ENCODE measurements around the gene TFF1.

Gene TFF1

GRCh38 chr21:42374864-42375499 is 8.6 kb upstream of the TFF1 start:
- H2BK15ac ChIP-seq (replicated peaks; ENCODE audit: low read depth): no peak overlapping the region
- H4K8ac ChIP-seq (ENCODE audit: low read depth, low read length): no peak overlapping the region
- H3K56ac ChIP-seq (ENCODE audit: low read length): no peak overlapping the region
- H3K4me2 ChIP-seq (ENCODE audit: low read length): no peak overlapping the region
- no CpG with 5 or more reads among the region's 23 CpGs for WGBS (ENCODE audit: extremely low coverage, insufficient coverage, low lambda C conversion rate)
- no peak overlapping the region for H3K9ac ChIP-seq (ENCODE audit: low read length)
- no peak overlapping the region for H3K4me3 ChIP-seq (ENCODE audit: low read length)
- no peaks in the 10 kb centered on the region for H3K79me2 ChIP-seq (ENCODE audit: control insufficient read depth, insufficient read depth, low read length)
- no peaks in the 10 kb centered on the region for H3K4me1 ChIP-seq (ENCODE audit: control insufficient read depth, low read depth, low read length)
- no peak overlapping the region for H3K23ac ChIP-seq (ENCODE audit: low read length)
- no peak overlapping the region for H3K18ac ChIP-seq (ENCODE audit: low read length)
- H2BK120ac ChIP-seq (ENCODE audit: low read depth, low read length): no peak overlapping the region
- H3K27ac ChIP-seq (ENCODE audit: low read depth, low read length): no peak overlapping the region
- no peak for DNase-seq
- no peaks in the 10 kb centered on the region for H3K79me1 ChIP-seq (ENCODE audit: low read length)
- H2BK5ac ChIP-seq (ENCODE audit: low read length): no peak overlapping the region
- no peaks in the 10 kb centered on the region for H3K36me3 ChIP-seq (ENCODE audit: control insufficient read depth, insufficient read depth, low read length)
- H3K27me3 ChIP-seq (ENCODE audit: insufficient read depth, low read length, poor library complexity): no peaks in the 10 kb centered on the region
- no peak overlapping the region for H4K5ac ChIP-seq (ENCODE audit: low read length)
- no peak overlapping the region for H3K4ac ChIP-seq (ENCODE audit: low read depth, low read length)
- no peak overlapping the region for H2AK5ac ChIP-seq (ENCODE audit: low read length)

- H2BK5ac ChIP-seq (ENCODE audit: low read length): no peak overlapping the region
- H2BK120ac ChIP-seq (ENCODE audit: low read depth, low read length): no peak overlapping the region
- no peak overlapping the region for H3K18ac ChIP-seq (ENCODE audit: low read length)
- H3K79me2 ChIP-seq (ENCODE audit: control insufficient read depth, insufficient read depth, low read length): no peaks in the 10 kb centered on the region
- H3K4me3 ChIP-seq (ENCODE audit: low read length): no peak overlapping the region
- 100% methylated on average over 1 of the region's 7 CpGs for WGBS (ENCODE audit: extremely low coverage, insufficient coverage, low lambda C conversion rate)
- DNase-seq: no peak
- no peak overlapping the region for H3K23ac ChIP-seq (ENCODE audit: low read length)
- H2AK5ac ChIP-seq (ENCODE audit: low read length): no peak overlapping the region
- H3K4me1 ChIP-seq (ENCODE audit: control insufficient read depth, low read depth, low read length): no peaks in the 10 kb centered on the region
- no peak overlapping the region for H3K4me2 ChIP-seq (ENCODE audit: low read length)
- H3K56ac ChIP-seq (ENCODE audit: low read length): no peak overlapping the region
- H3K79me1 ChIP-seq (ENCODE audit: low read length): no peaks in the 10 kb centered on the region
- no peaks in the 10 kb centered on the region for H3K27me3 ChIP-seq (ENCODE audit: insufficient read depth, low read length, poor library complexity)
- H4K5ac ChIP-seq (ENCODE audit: low read length): no peak overlapping the region
- H3K4ac ChIP-seq (ENCODE audit: low read depth, low read length): no peak overlapping the region
- no peak overlapping the region for H3K27ac ChIP-seq (ENCODE audit: low read depth, low read length)
- H3K9ac ChIP-seq (ENCODE audit: low read length): no peak overlapping the region
- H2BK15ac ChIP-seq (replicated peaks; ENCODE audit: low read depth): no peak overlapping the region
- no peaks in the 10 kb centered on the region for H3K36me3 ChIP-seq (ENCODE audit: control insufficient read depth, insufficient read depth, low read length)
- H4K8ac ChIP-seq (ENCODE audit: low read depth, low read length): no peak overlapping the region
These were observed 8.1 kb upstream of the TFF1 start for GRCh38 chr21:42374457-42374856.

GRCh38 chr21:42373908-42374455 is 7.6 kb upstream of the TFF1 start:
- Histone ChIP-seq H3K9ac (ENCODE audit: low read length) (no peak overlapping the region), H3K56ac (ENCODE audit: low read length) (no peak overlapping the region), H4K5ac (ENCODE audit: low read length) (no peak overlapping the region), H3K4me1 (ENCODE audit: control insufficient read depth, low read depth, low read length) (no peaks in the 10 kb centered on the region), H3K36me3 (ENCODE audit: control insufficient read depth, insufficient read depth, low read length) (no peaks in the 10 kb centered on the region), H3K4ac (ENCODE audit: low read depth, low read length) (no peak overlapping the region), H3K23ac (ENCODE audit: low read length) (no peak overlapping the region), H2BK5ac (ENCODE audit: low read length) (no peak overlapping the region), H3K79me1 (ENCODE audit: low read length) (no peaks in the 10 kb centered on the region), H3K27ac (ENCODE audit: low read depth, low read length) (no peak overlapping the region), H3K4me3 (ENCODE audit: low read length) (no peak overlapping the region), H2BK15ac (replicated peaks; ENCODE audit: low read depth) (no peak overlapping the region), H3K4me2 (ENCODE audit: low read length) (no peak overlapping the region), H3K27me3 (ENCODE audit: insufficient read depth, low read length, poor library complexity) (no peaks in the 10 kb centered on the region), H3K79me2 (ENCODE audit: control insufficient read depth, insufficient read depth, low read length) (no peaks in the 10 kb centered on the region), H4K8ac (ENCODE audit: low read depth, low read length) (no peak overlapping the region), H3K18ac (ENCODE audit: low read length) (no peak overlapping the region), H2BK120ac (ENCODE audit: low read depth, low read length) (no peak overlapping the region), H2AK5ac (ENCODE audit: low read length) (no peak overlapping the region)
- WGBS (ENCODE audit: extremely low coverage, insufficient coverage, low lambda C conversion rate): no CpG with 5 or more reads among the region's 16 CpGs
- no peak for DNase-seq

- Histone ChIP-seq H3K18ac (ENCODE audit: low read length) (no peak overlapping the region), H3K27me3 (ENCODE audit: insufficient read depth, low read length, poor library complexity) (no peaks in the 10 kb centered on the region), H3K4ac (ENCODE audit: low read depth, low read length) (no peak overlapping the region), H3K79me2 (ENCODE audit: control insufficient read depth, insufficient read depth, low read length) (no peaks in the 10 kb centered on the region), H3K4me2 (ENCODE audit: low read length) (no peak overlapping the region), H3K23ac (ENCODE audit: low read length) (no peak overlapping the region), H3K4me1 (ENCODE audit: control insufficient read depth, low read depth, low read length) (no peaks in the 10 kb centered on the region), H4K5ac (ENCODE audit: low read length) (no peak overlapping the region), H3K56ac (ENCODE audit: low read length) (no peak overlapping the region), H4K8ac (ENCODE audit: low read depth, low read length) (no peak overlapping the region), H3K36me3 (ENCODE audit: control insufficient read depth, insufficient read depth, low read length) (no peaks in the 10 kb centered on the region), H2AK5ac (ENCODE audit: low read length) (no peak overlapping the region), H3K79me1 (ENCODE audit: low read length) (no peaks in the 10 kb centered on the region), H3K9ac (ENCODE audit: low read length) (no peak overlapping the region), H3K4me3 (ENCODE audit: low read length) (no peak overlapping the region), H3K27ac (ENCODE audit: low read depth, low read length) (no peak overlapping the region), H2BK120ac (ENCODE audit: low read depth, low read length) (no peak overlapping the region), H2BK15ac (replicated peaks; ENCODE audit: low read depth) (no peak overlapping the region), H2BK5ac (ENCODE audit: low read length) (no peak overlapping the region)
- no CpG with 5 or more reads among the region's 25 CpGs for WGBS (ENCODE audit: extremely low coverage, insufficient coverage, low lambda C conversion rate)
- no peak for DNase-seq
These were observed 7.0 kb upstream of the TFF1 start for GRCh38 chr21:42373196-42373907.

GRCh38 chr21:42370894-42371654 is 4.7 kb upstream of the TFF1 start:
- no CpG with 5 or more reads among the region's 18 CpGs for WGBS (ENCODE audit: extremely low coverage, insufficient coverage, low lambda C conversion rate)
- Histone ChIP-seq H3K4me3 (ENCODE audit: low read length) (no peak overlapping the region), H3K79me2 (ENCODE audit: control insufficient read depth, insufficient read depth, low read length) (no peaks in the 10 kb centered on the region), H3K27ac (ENCODE audit: low read depth, low read length) (no peak overlapping the region), H3K23ac (ENCODE audit: low read length) (no peak overlapping the region), H3K18ac (ENCODE audit: low read length) (no peak overlapping the region), H3K27me3 (ENCODE audit: insufficient read depth, low read length, poor library complexity) (no peaks in the 10 kb centered on the region), H2AK5ac (ENCODE audit: low read length) (no peak overlapping the region), H2BK15ac (replicated peaks; ENCODE audit: low read depth) (no peak overlapping the region), H3K4me2 (ENCODE audit: low read length) (no peak overlapping the region), H3K56ac (ENCODE audit: low read length) (no peak overlapping the region), H3K9ac (ENCODE audit: low read length) (no peak overlapping the region), H4K8ac (ENCODE audit: low read depth, low read length) (no peak overlapping the region), H2BK120ac (ENCODE audit: low read depth, low read length) (no peak overlapping the region), H3K36me3 (ENCODE audit: control insufficient read depth, insufficient read depth, low read length) (no peaks in the 10 kb centered on the region), H3K4ac (ENCODE audit: low read depth, low read length) (no peak overlapping the region), H4K5ac (ENCODE audit: low read length) (no peak overlapping the region), H3K79me1 (ENCODE audit: low read length) (no peaks in the 10 kb centered on the region), H3K4me1 (ENCODE audit: control insufficient read depth, low read depth, low read length) (no peaks in the 10 kb centered on the region), H2BK5ac (ENCODE audit: low read length) (no peak overlapping the region)
- DNase-seq: no peak

Data from mesendoderm (in vitro differentiated cells).